Subcutaneous adipose tissue (tissue), 4 donors: ENCODE measurements around the gene ULBP1. TPM values are rescaled to one million over a fixed set of nuclear protein-coding genes. Genes with fewer than 3 reads are reported as not detected.

Source experiments
- total RNA-seq, 4 donors: library from RNA; depleted of rRNA; stranded (reverse); fragments of >200 nt; gene quantifications; one replicate each; pipeline ENCODE4 v1.1.0, GENCODE V29; 2016
- TF ChIP-seq, protein P1 (sequence below): fragments of 450-650 bp; IDR thresholded peaks from one replicate; pipeline ENCODE4 v1.5.1; 2016; ENCODE audit warnings: low read depth, mild to moderate bottlenecking, control low read depth, antibody characterized with exemption, moderate library complexity

ULBP1 gene
- total RNA-seq, 4 donors from 2014 or later: 0.34 TPM; not detected in 3

DNA sequence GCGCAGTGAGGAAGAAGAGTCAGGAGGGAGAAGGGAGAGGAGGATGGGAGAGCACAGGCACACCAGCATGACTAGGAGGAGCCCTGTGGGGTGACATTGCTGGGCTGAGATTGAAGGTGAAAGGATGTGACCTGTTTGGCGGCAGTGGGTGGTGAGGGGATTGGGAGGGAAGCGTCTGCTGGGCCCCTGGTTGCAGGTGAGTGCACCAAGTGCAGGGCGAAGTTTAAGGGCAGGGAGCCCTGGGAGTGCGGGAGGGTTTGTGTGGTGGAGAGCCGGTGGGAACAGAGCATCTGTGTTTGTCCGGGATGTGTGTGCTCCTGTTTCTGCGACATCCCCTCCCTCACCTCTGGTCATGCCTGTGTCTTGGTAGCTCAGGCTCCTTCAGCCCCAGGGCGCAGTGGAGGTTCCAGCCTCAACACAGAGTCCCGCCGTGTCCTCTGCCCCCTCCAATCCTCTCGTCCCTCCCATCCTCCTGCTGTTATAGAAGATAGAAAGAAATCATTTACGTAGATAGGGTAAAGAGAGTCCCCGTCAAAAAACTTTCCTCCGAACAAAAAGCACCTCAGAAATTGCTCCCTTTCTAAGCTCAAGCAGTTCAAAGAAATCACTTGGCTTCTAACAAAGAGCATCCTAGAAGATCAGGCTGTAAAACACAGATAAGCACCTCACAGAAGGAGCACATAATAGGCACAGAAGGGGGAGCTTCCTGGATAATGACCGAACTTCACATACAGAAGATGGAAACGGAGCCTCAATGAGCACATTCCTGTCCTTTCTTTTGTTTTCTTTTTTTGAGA lies 25.0 kb downstream of the ULBP1 start:
- TF ChIP-seq, protein P1, sequence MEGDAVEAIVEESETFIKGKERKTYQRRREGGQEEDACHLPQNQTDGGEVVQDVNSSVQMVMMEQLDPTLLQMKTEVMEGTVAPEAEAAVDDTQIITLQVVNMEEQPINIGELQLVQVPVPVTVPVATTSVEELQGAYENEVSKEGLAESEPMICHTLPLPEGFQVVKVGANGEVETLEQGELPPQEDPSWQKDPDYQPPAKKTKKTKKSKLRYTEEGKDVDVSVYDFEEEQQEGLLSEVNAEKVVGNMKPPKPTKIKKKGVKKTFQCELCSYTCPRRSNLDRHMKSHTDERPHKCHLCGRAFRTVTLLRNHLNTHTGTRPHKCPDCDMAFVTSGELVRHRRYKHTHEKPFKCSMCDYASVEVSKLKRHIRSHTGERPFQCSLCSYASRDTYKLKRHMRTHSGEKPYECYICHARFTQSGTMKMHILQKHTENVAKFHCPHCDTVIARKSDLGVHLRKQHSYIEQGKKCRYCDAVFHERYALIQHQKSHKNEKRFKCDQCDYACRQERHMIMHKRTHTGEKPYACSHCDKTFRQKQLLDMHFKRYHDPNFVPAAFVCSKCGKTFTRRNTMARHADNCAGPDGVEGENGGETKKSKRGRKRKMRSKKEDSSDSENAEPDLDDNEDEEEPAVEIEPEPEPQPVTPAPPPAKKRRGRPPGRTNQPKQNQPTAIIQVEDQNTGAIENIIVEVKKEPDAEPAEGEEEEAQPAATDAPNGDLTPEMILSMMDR: no peak

DNA sequence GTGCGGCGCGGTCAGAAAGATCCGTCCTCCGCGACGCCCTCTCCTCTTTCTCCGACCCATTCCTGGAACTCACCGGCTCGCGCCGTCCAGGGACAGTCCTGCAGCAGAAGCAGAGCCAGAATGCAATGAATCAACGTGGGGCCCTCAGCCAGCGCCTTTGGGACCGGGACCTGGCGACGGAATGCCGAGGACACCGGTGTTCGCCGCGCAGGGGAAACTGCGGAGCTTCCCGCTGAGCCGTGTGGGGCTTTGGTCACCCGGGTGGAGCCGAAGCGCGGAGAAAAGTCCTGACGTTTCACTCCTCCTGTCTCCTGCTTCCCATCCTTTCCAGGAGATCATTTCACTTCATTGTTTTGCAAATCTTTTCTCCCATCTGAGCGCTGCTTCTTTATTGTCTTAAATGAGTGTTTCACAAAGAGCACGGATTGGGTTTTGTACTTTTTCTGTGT lies 26.5 kb downstream of the ULBP1 start:
- TF ChIP-seq, protein P1: no peak

DNA sequence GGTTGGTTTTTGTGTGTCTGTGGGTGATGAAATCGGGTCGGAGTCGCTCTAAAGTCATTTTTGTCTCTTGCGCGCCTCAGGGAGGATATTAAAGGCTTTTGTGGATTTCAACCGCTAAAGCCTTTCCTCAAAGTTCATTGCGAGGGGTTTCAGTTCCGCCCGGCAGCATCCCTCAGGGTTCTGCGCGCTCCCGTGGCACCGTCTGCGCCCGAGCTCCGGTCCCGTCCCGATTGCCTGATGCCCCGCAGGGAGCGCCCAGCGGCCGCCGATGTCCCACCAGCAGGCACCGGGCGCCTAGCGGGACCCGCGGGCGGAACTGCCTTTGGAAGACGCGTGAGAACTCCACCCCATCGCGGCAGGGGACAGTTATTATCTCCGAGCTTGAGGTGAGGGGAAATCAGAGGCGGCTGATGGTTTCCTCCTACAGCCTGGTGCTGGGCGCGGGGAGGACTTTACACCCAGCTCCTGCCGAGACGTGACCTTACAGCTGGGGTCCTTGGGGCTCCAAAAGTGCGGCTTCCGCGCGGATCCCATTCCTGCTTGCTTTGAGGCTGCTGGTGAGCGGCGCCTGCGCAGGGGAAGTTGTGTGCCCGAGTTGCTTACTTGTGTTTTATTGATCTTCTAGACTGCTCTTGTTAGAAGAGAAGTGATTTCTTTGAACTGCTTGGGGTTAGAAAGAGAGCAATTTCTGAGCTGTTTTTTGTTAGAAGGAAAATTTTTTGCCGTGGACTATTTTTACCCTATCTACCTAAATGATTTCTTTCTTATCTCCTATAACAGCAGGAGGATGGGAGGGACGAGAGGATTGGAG lies 27.1 kb downstream of the ULBP1 start:
- TF ChIP-seq, protein P1: no peak

DNA sequence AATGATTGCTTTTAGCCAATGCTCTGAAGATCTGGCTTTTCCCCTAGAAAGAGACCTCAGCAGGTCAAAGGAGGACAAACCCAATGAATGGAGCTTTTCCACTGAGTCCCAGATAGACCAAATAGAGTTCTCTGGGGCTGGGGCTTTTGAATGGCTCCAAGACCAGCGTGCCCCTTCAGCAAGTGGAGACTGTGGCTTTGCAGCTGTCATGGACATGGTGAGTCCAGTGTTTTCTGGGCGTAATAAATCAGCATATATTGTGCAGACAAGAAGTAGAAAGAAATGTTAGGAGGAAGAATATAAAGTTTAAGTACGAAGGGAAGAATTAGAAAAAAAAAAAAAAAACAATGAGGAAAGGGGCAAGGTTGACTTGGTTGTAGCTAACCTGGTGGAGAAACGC lies 28.1 kb downstream of the ULBP1 start:
- TF ChIP-seq, protein P1: no peak

DNA sequence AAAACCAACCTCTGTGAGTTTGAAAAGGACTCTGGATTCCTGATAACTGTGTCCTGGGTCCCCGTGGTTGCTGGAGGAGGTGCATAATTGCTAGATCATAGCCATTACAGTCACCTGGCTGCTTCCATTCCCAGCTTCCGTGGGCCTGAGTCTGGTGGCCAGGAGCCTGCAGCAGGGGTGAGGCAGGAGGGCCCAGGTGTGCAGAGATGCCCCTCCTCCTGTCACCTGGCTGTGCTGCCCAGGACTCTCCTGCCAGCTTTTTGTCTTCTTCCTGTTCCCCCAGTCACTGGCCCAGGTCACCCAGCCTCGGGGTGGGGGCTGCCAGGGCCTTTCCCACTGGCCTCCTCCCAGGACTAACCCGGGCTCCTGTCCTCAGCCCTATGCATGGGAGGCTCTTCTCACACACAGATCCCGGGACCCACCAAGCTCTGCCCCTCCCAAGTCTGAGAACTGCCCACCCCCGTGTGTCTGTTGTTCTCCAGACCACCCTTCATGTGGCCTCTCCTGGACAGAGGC lies 31.6 kb downstream of the ULBP1 start:
- TF ChIP-seq, protein P1: no peak

- TF ChIP-seq, protein P1: no peak
Observed at GRCh38 chr6:149995971-149996370, 32.2 kb downstream of the ULBP1 start.

DNA sequence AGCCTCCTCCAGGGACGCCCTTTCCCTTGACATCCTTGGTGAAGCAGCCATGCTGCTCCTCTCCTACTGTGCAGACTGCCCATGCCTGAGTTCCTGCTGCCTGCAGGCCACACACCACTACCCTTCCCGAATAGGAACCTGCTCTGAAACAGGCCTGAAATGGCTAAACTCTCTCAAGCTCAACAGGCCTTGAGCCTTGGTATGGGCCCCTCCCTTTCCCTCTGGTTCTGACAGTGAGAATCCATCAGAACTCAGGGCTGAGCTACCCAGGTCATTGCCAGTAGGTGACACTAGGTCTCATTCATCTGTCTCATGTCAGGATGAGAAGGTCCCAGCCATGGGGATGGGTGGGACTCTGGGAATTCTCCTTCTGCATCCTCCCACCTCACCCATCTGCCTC lies 35.9 kb downstream of the ULBP1 start:
- TF ChIP-seq, protein P1: no peak
